HEK293 (cell line): ENCODE data around the gene FEV.

ENCODE experiments used
- CTCF ChIA-PET: fragments of 350-600 bp; formaldehyde crosslinking; extraction: SDS; loops from one replicate; lab custom pipeline; 2021; ENCODE audit warnings: antibody characterized with exemption; lab: Yijun Ruan, JAX
- POLR2A ChIA-PET: fragments of 300-600 bp; formaldehyde crosslinking; extraction: SDS; loops from one replicate; lab custom pipeline; 2020; ENCODE audit warnings: antibody characterized with exemption, inconsistent platforms; lab: Yijun Ruan, JAX
- H3K27ac ChIP-seq: fragments of 200-500 bp; sonication (Bioruptor generic); 2 replicates; pipeline ENCODE4 v1.5.1; 2014; ENCODE audit warnings: low read depth, low read length, control low read depth, inconsistent platforms; ENCODE audit errors: extremely low read depth
- H3K36me3 ChIP-seq, 2 experiments: fragments of 200-500 bp in 1 of 2; sonication (Bioruptor generic) in 1 of 2; 1 replicate in 1 of 2; 2 replicates in 1 of 2; pipeline ENCODE4 v1.5.1; 2014 to 2017; ENCODE audit warnings: inconsistent platforms in 2 of 2, low read length in 2 of 2; ENCODE audit not compliant: control insufficient read depth in 2 of 2, insufficient read depth in 1 of 2
- H3K4me1 ChIP-seq: fragments of 200-500 bp; sonication (Bioruptor generic); 2 replicates; pipeline ENCODE4 v1.5.1; 2014; ENCODE audit warnings: mild to moderate bottlenecking, low read length, inconsistent platforms; ENCODE audit not compliant: control insufficient read depth, insufficient read depth
- H3K4me3 ChIP-seq: 2 replicates; pipeline ENCODE4 v1.5.1; 2011; ENCODE audit warnings: low read depth, mild to moderate bottlenecking, control low read depth, low read length, moderate library complexity
- H3K9me3 ChIP-seq: fragments of 200-500 bp; sonication (Bioruptor generic); 2 replicates; pipeline ENCODE4 v1.5.1; 2014; ENCODE audit warnings: low read depth, low read length, inconsistent platforms; ENCODE audit not compliant: control insufficient read depth, insufficient read depth
- BCL11A ChIP-seq: fragments of 450-650 bp; formaldehyde crosslinking; IDR thresholded peaks from 2 replicates; pipeline ENCODE4 v1.5.1; 2016; ENCODE audit warnings: low read depth, missing biosample characterization, missing genetic modification characterization
- GLIS2 ChIP-seq: fragments of 450-650 bp; formaldehyde crosslinking; IDR thresholded peaks from 2 replicates; pipeline ENCODE4 v1.5.1; 2016; ENCODE audit warnings: missing biosample characterization, missing genetic modification characterization
- HOXD13 ChIP-seq: sonication (generic); formaldehyde crosslinking; IDR thresholded peaks from 2 replicates; pipeline ENCODE4 v1.8.0; 2022; ENCODE audit warnings: missing genetic modification reagents, borderline replicate concordance
- SP3 ChIP-seq: fragments of 450-650 bp; formaldehyde crosslinking; IDR thresholded peaks from 2 replicates; pipeline ENCODE4 v1.5.1; 2016; ENCODE audit warnings: missing biosample characterization, missing genetic modification characterization
- ZBTB48 ChIP-seq: fragments of 450-650 bp; formaldehyde crosslinking; IDR thresholded peaks from 2 replicates; pipeline ENCODE4 v1.5.1; 2016; ENCODE audit warnings: missing biosample characterization, missing genetic modification characterization
- ZNF112 ChIP-seq: fragments of 450-650 bp; formaldehyde crosslinking; IDR thresholded peaks from 2 replicates; pipeline ENCODE4 v1.5.0; 2017; ENCODE audit warnings: missing biosample characterization, missing genetic modification characterization
- ZNF114 ChIP-seq: fragments of 450-650 bp; formaldehyde crosslinking; IDR thresholded peaks from 2 replicates; pipeline ENCODE4 v1.5.0; 2017; ENCODE audit warnings: missing biosample characterization, missing genetic modification characterization
- ZNF140 ChIP-seq: fragments of 450-650 bp; formaldehyde crosslinking; IDR thresholded peaks from 2 replicates; pipeline ENCODE4 v1.5.1; 2016; ENCODE audit warnings: missing biosample characterization, missing genetic modification characterization
- ZNF155 ChIP-seq: fragments of 450-650 bp; formaldehyde crosslinking; IDR thresholded peaks from 2 replicates; pipeline ENCODE4 v1.5.1; 2016; ENCODE audit warnings: missing biosample characterization, missing genetic modification characterization
- ZNF24 ChIP-seq: fragments of 450-650 bp; formaldehyde crosslinking; IDR thresholded peaks from 2 replicates; pipeline ENCODE4 v1.5.1; 2016; ENCODE audit warnings: missing biosample characterization, missing genetic modification characterization
- ZNF416 ChIP-seq: fragments of 450-650 bp; formaldehyde crosslinking; IDR thresholded peaks from 2 replicates; pipeline ENCODE4 v1.5.1; 2016; ENCODE audit warnings: missing biosample characterization, missing genetic modification characterization
- ZNF426 ChIP-seq: fragments of 450-650 bp; formaldehyde crosslinking; IDR thresholded peaks from 2 replicates; pipeline ENCODE4 v1.5.1; 2017; ENCODE audit warnings: missing biosample characterization, missing genetic modification characterization, mild to moderate bottlenecking, inconsistent platforms, moderate library complexity
- ZNF473 ChIP-seq: fragments of 450-650 bp; formaldehyde crosslinking; IDR thresholded peaks from 2 replicates; pipeline ENCODE4 v1.5.1; 2017; ENCODE audit warnings: missing biosample characterization, missing genetic modification characterization
- ZNF664 ChIP-seq: fragments of 450-650 bp; formaldehyde crosslinking; IDR thresholded peaks from 2 replicates; pipeline ENCODE4 v1.5.1; 2016; ENCODE audit warnings: missing biosample characterization, missing genetic modification characterization
- ZNF830 ChIP-seq: fragments of 450-650 bp; IDR thresholded peaks from 2 replicates; pipeline ENCODE4 v1.5.0; 2018; ENCODE audit warnings: missing biosample characterization, missing genetic modification characterization, low read depth, mild to moderate bottlenecking, moderate library complexity
- ZNF843 ChIP-seq: fragments of 450-650 bp; formaldehyde crosslinking; IDR thresholded peaks from 2 replicates; pipeline ENCODE4 v1.5.1; 2016; ENCODE audit warnings: missing biosample characterization, missing genetic modification characterization
- TF ChIP-seq, protein P1 (sequence below): fragments of 450-650 bp; formaldehyde crosslinking; IDR thresholded peaks from 2 replicates; pipeline ENCODE4 v1.5.1; 2017; ENCODE audit warnings: missing biosample characterization, missing genetic modification characterization
- TF ChIP-seq, protein P2 (sequence below): fragments of 450-650 bp; formaldehyde crosslinking; IDR thresholded peaks from 2 replicates; pipeline ENCODE4 v1.5.1; 2016; ENCODE audit warnings: missing biosample characterization, missing genetic modification characterization
- TF ChIP-seq, protein P3 (sequence below): fragments of 450-650 bp; formaldehyde crosslinking; IDR thresholded peaks from 2 replicates; pipeline ENCODE4 v1.5.1; 2017; ENCODE audit warnings: missing biosample characterization, mild to moderate bottlenecking, missing genetic modification characterization, moderate library complexity
- TF ChIP-seq, protein P4 (sequence below): fragments of 450-650 bp; IDR thresholded peaks from 2 replicates; pipeline ENCODE4 v1.5.1; 2018; ENCODE audit warnings: missing biosample characterization, mild to moderate bottlenecking, missing genetic modification characterization
- TF ChIP-seq, protein P5 (sequence below): fragments of 450-650 bp; formaldehyde crosslinking; IDR thresholded peaks from 2 replicates; pipeline ENCODE4 v1.5.1; 2016; ENCODE audit warnings: missing biosample characterization, missing genetic modification characterization
- TF ChIP-seq, protein P6 (sequence below): fragments of 450-650 bp; formaldehyde crosslinking; IDR thresholded peaks from 2 replicates; pipeline ENCODE4 v1.5.1; 2017; ENCODE audit warnings: missing biosample characterization, missing genetic modification characterization

Gene FEV

DNA sequence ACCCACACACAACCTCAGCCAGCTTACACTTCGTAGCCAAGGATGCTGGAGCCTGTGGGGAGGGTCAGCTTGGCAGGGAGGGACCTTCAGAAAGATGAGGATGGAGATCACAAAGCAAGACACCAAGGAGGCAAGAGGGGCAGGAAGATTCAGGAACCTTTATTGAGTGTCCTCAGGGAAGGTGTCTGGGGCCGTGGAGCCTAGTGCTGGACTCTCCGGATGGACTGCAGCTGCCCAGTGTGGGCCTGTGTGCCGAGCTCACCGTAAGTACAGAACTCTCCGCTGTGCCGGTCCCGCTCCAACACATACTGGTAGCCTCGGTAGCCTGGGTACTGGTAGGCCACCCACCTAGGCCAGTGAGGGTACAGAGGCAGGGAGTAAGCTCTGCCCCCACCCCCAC lies 5.1 kb upstream of the FEV start:
- TF ChIP-seq ZNF426 (tag by site-specific recombination): no peak
- TF ChIP-seq, protein P1, sequence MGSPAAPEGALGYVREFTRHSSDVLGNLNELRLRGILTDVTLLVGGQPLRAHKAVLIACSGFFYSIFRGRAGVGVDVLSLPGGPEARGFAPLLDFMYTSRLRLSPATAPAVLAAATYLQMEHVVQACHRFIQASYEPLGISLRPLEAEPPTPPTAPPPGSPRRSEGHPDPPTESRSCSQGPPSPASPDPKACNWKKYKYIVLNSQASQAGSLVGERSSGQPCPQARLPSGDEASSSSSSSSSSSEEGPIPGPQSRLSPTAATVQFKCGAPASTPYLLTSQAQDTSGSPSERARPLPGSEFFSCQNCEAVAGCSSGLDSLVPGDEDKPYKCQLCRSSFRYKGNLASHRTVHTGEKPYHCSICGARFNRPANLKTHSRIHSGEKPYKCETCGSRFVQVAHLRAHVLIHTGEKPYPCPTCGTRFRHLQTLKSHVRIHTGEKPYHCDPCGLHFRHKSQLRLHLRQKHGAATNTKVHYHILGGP (tag by site-specific recombination): no peak
- TF ChIP-seq, all 188 proteins: peak for 0
- H3K4me3 ChIP-seq: no peak overlapping the region
- CTCF ChIA-PET: interaction anchor here (0.6 to 1.2 kb wide), 4 partner anchors 10 to 139 kb away, joined by 3 to 11 read pairs (median 4); no protein-coding TSS in a partner anchor
- no peaks in the 10 kb centered on the region; the same call in 1 of the 2 replicates for H3K4me1 ChIP-seq
- POLR2A ChIA-PET: no interaction called here
- no peaks in the 10 kb centered on the region for H3K9me3 ChIP-seq
- no peak overlapping the region for H3K27ac ChIP-seq
- H3K36me3 ChIP-seq: no peaks in the 10 kb centered on the region

DNA sequence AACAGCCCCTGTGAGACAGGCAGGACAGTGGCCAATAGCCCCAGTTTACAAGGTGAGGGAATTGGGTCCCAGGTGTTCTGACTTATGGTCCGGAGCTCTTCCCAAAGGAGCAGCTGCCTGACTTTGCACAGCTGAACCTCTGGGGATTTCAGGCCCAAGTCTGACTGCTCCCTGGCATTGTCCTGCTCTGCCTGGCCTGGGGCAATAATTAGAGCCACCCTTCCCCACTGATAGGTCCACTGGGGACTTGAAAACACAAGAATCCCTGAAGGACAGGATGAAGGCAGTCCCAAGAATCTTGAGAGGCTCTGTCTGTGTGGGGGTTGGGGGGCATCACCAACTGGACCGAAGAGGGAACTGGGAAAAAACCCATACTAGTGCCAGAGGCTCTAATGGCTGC lies 3.7 kb upstream of the FEV start:
- H3K36me3 ChIP-seq: no peaks in the 10 kb centered on the region
- ChIA-PET CTCF (interaction anchor here (0.6 to 2.3 kb wide), 7 partner anchors 9 to 136 kb away, joined by 3 to 19 read pairs (median 3); no protein-coding TSS in a partner anchor), POLR2A (no interaction called here)
- H3K27ac ChIP-seq: no peak overlapping the region
- no peaks in the 10 kb centered on the region; the same call in 1 of the 2 replicates for H3K4me1 ChIP-seq
- no peak overlapping the region for H3K4me3 ChIP-seq
- TF ChIP-seq, protein P2, sequence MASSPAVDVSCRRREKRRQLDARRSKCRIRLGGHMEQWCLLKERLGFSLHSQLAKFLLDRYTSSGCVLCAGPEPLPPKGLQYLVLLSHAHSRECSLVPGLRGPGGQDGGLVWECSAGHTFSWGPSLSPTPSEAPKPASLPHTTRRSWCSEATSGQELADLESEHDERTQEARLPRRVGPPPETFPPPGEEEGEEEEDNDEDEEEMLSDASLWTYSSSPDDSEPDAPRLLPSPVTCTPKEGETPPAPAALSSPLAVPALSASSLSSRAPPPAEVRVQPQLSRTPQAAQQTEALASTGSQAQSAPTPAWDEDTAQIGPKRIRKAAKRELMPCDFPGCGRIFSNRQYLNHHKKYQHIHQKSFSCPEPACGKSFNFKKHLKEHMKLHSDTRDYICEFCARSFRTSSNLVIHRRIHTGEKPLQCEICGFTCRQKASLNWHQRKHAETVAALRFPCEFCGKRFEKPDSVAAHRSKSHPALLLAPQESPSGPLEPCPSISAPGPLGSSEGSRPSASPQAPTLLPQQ (tag by site-specific recombination): no peak
- TF ChIP-seq, protein P3, sequence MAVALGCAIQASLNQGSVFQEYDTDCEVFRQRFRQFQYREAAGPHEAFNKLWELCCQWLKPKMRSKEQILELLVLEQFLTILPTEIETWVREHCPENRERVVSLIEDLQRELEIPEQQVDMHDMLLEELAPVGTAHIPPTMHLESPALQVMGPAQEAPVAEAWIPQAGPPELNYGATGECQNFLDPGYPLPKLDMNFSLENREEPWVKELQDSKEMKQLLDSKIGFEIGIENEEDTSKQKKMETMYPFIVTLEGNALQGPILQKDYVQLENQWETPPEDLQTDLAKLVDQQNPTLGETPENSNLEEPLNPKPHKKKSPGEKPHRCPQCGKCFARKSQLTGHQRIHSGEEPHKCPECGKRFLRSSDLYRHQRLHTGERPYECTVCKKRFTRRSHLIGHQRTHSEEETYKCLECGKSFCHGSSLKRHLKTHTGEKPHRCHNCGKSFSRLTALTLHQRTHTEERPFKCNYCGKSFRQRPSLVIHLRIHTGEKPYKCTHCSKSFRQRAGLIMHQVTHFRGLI: no peak
- no peak for TF ChIP-seq SP3 (tag by site-specific recombination)
- no peak for TF ChIP-seq ZNF843
- TF ChIP-seq GLIS2: no peak
- TF ChIP-seq, protein P4, sequence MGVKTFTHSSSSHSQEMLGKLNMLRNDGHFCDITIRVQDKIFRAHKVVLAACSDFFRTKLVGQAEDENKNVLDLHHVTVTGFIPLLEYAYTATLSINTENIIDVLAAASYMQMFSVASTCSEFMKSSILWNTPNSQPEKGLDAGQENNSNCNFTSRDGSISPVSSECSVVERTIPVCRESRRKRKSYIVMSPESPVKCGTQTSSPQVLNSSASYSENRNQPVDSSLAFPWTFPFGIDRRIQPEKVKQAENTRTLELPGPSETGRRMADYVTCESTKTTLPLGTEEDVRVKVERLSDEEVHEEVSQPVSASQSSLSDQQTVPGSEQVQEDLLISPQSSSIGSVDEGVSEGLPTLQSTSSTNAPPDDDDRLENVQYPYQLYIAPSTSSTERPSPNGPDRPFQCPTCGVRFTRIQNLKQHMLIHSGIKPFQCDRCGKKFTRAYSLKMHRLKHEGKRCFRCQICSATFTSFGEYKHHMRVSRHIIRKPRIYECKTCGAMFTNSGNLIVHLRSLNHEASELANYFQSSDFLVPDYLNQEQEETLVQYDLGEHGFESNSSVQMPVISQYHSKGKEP (tag by site-specific recombination): no peak
- no peak for TF ChIP-seq ZNF24 (tag by site-specific recombination)
- TF ChIP-seq ZNF664 (tag by site-specific recombination): no peak
- TF ChIP-seq, protein P5, sequence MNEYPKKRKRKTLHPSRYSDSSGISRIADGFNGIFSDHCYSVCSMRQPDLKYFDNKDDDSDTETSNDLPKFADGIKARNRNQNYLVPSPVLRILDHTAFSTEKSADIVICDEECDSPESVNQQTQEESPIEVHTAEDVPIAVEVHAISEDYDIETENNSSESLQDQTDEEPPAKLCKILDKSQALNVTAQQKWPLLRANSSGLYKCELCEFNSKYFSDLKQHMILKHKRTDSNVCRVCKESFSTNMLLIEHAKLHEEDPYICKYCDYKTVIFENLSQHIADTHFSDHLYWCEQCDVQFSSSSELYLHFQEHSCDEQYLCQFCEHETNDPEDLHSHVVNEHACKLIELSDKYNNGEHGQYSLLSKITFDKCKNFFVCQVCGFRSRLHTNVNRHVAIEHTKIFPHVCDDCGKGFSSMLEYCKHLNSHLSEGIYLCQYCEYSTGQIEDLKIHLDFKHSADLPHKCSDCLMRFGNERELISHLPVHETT (tag by site-specific recombination): no peak
- no peak for TF ChIP-seq ZNF830 (tag by site-specific recombination)
- no peaks in the 10 kb centered on the region for H3K9me3 ChIP-seq

DNA sequence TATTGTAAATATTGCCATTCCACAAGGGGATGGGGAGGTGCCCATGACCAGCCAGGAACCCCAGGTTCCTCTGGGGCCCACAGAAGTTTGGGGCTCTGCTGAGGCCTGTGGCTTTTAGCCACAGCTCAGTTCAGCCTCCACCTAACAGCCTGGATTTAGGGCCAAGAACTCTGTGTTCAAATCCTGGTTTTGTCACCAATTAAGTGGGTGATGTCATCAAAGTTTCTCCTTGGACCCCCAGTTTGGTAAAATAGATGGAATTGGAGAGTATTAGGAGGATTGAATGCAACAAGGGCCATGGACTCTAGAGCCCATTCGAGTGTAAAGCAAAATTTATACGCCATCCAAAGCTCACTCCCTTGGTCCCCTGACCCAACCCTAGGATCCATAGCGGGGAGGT lies 3.2 kb upstream of the FEV start:
- Histone ChIP-seq H3K4me1 (no peaks in the 10 kb centered on the region; the same call in 1 of the 2 replicates), H3K9me3 (no peaks in the 10 kb centered on the region), H3K27ac (no peak overlapping the region), H3K4me3 (no peak overlapping the region), H3K36me3 (no peaks in the 10 kb centered on the region)
- POLR2A ChIA-PET: no interaction called here
- CTCF ChIA-PET: interaction anchor here (0.6 to 2.3 kb wide), 5 partner anchors 8 to 136 kb away, joined by 3 to 19 read pairs (median 3); no protein-coding TSS in a partner anchor
- TF ChIP-seq ZNF416 (tag by site-specific recombination) (no peak), ZNF426 (tag by site-specific recombination) (no peak), ZNF140 (tag by site-specific recombination) (no peak), ZBTB48 (tag by site-specific recombination) (no peak), BCL11A (tag by site-specific recombination) (no peak), ZNF155 (no peak), ZNF112 (tag by site-specific recombination) (no peak), ZNF114 (tag by site-specific recombination) (no peak), HOXD13 (CRISPR knock-in tag) (no peak), ZNF473 (no peak)
- TF ChIP-seq, protein P6, sequence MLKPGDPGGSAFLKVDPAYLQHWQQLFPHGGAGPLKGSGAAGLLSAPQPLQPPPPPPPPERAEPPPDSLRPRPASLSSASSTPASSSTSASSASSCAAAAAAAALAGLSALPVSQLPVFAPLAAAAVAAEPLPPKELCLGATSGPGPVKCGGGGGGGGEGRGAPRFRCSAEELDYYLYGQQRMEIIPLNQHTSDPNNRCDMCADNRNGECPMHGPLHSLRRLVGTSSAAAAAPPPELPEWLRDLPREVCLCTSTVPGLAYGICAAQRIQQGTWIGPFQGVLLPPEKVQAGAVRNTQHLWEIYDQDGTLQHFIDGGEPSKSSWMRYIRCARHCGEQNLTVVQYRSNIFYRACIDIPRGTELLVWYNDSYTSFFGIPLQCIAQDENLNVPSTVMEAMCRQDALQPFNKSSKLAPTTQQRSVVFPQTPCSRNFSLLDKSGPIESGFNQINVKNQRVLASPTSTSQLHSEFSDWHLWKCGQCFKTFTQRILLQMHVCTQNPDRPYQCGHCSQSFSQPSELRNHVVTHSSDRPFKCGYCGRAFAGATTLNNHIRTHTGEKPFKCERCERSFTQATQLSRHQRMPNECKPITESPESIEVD (tag by site-specific recombination): no peak
